Upper lobe of left lung (tissue), 6 donors: ENCODE data around the gene CHRDL2. TPM values are rescaled to one million over a fixed set of nuclear protein-coding genes. Genes with fewer than 3 reads are reported as not detected.

Experiments used
- ATAC-seq, 2 donors: fragments of 200-7000 bp; cut with Tn5 transposase; one replicate each; pipeline ENCODE4 v1.9.1; 2022; ENCODE audit warnings: mild to moderate bottlenecking in 2 of 2, moderate library complexity in 2 of 2; ENCODE audit not compliant: low FRiP score in 2 of 2
- DNase-seq, 2 donors: peaks; one replicate each; pipeline ENCODE4 v3.0.0-alpha.2; 2019 to 2020
- H3K27ac ChIP-seq, 4 donors: fragments of 200-600 bp; sonication (generic); one replicate each; pipeline ENCODE4 v1.5.1; 2016 to 2019
- H3K27me3 ChIP-seq, 4 donors: fragments of 200-600 bp; sonication (generic); one replicate each; pipeline ENCODE4 v1.5.1; 2017 to 2019
- H3K36me3 ChIP-seq, 4 donors: fragments of 200-600 bp; sonication (generic); one replicate each; pipeline ENCODE4 v1.5.1; 2016 to 2019
- H3K4me1 ChIP-seq, 4 donors: fragments of 200-600 bp; sonication (generic); one replicate each; pipeline ENCODE4 v1.5.1; 2018 to 2019
- H3K4me3 ChIP-seq, 4 donors: fragments of 200-600 bp; sonication (generic); one replicate each; pipeline ENCODE4 v1.5.1; 2017 to 2019; ENCODE audit warnings: mild to moderate bottlenecking in 2 of 4, moderate library complexity in 1 of 4
- H3K9me3 ChIP-seq, 4 donors: fragments of 200-600 bp; sonication (generic); one replicate each; pipeline ENCODE4 v1.5.1; 2018 to 2019
- CTCF ChIP-seq, 6 experiments: fragments of 450-650 bp in 4 of 6; fragments of 200-600 bp in 2 of 6; sonication (generic) in 2 of 6; IDR thresholded peaks; one replicate each; pipeline ENCODE4 v1.5.1; 2016 to 2019; ENCODE audit warnings: antibody characterized with exemption in 6 of 6
- EP300 ChIP-seq, 4 donors: sonication (generic); formaldehyde crosslinking; IDR thresholded peaks; one replicate each; pipeline ENCODE4 v1.5.1; 2017; ENCODE audit warnings: antibody characterized with exemption in 4 of 4, control low read depth in 2 of 4
- POLR2A ChIP-seq, 4 donors: fragments of 450-650 bp; IDR thresholded peaks; one replicate each; pipeline ENCODE4 v1.5.1; 2016 to 2017; ENCODE audit warnings: antibody characterized with exemption in 4 of 4, mild to moderate bottlenecking in 2 of 4
- POLR2AphosphoS5 ChIP-seq, 2 donors: sonication (generic); formaldehyde crosslinking; IDR thresholded peaks; one replicate each; pipeline ENCODE4 v1.5.1; 2017; ENCODE audit warnings: antibody characterized with exemption in 2 of 2
- WGBS, 2 donors: methylation state at CpG; one replicate each; pipeline ENCODE4 v1.1.5; 2017 to 2018; 5-methylcytosine and 5-hydroxymethylcytosine counted together
- total RNA-seq, 6 donors: library from RNA; depleted of rRNA in 4 of 6; stranded (reverse); fragments of >200 nt in 4 of 6; gene quantifications; one replicate each; pipeline versions ENCODE4 v1.1.0 to v1.2.1, GENCODE V29; 2016 to 2021
- donor health status: DM: no; HTN: no; CAD: no; lungs with moderate emphysema.
- donor health status: DM: no; HTN: yes; CAD: no; lungs with severe emphysema.

CHRDL2 gene
- total RNA-seq = 1 to 10 TPM in 3 of 6 donors, not detected in 3; 1.3 to 3.1 (median 1.5) TPM

GRCh38 chr11:74731301-74732094 is at the start of gene CHRDL2:
TSS of gene CHRDL2 (minus strand) at chr11:74731426. CDS start at chr11:74730888, 538 bp downstream.
- Histone ChIP-seq H3K36me3 (no peaks in the 10 kb centered on the region), H3K9me3 (no peaks in the 10 kb centered on the region), H3K4me1 (peaks cover 4 to 16% (median 6%) of the 10 kb centered on the region in 4 donors), H3K27ac (no peak within 1 kb of the TSS), H3K27me3 (peaks cover 0 to 12% (median 6%) of the 10 kb centered on the region in 4 donors), H3K4me3 (peak within 1 kb of the TSS in 3 of 4 donors; percentile 15 to 38 (median 19))
- WGBS, 2 donors = 16% methylated on average over 42 to 59 of the region's 69 CpGs
- DNase-seq (peak in 1 of 2 donors; percentile 87), ATAC-seq (no peak)
- TF ChIP-seq POLR2AphosphoS5 (IDR thresholded peaks at IDR 0.05) (no peak), POLR2A (IDR thresholded peaks at IDR 0.05) (no peak), CTCF (IDR thresholded peaks at IDR 0.05) (no peak), EP300 (IDR thresholded peaks at IDR 0.05) (no peak)

- TF ChIP-seq POLR2AphosphoS5 (IDR thresholded peaks at IDR 0.05) (no peak), CTCF (IDR thresholded peaks at IDR 0.05) (no peak), POLR2A (IDR thresholded peaks at IDR 0.05) (no peak), EP300 (IDR thresholded peaks at IDR 0.05) (no peak)
- H3K9me3 ChIP-seq = no peaks in the 10 kb centered on the region
- no peaks in the 10 kb centered on the region for H3K36me3 ChIP-seq
- H3K4me3 ChIP-seq = no peak overlapping the region
- peaks cover 15 to 31% (median 27%) of the 10 kb centered on the region in 4 donors for H3K4me1 ChIP-seq
- H3K27ac ChIP-seq = no peak overlapping the region
- WGBS, 2 donors = 81 to 85% methylated on average over 4 of the region's 4 CpGs
- H3K27me3 ChIP-seq = no peaks in the 10 kb centered on the region
- no peak for ATAC-seq
- no peak for DNase-seq
Observed at GRCh38 chr11:74780248-74781005, 49.2 kb upstream of the CHRDL2 start.

GRCh38 chr11:74778581-74778980 is 47.4 kb upstream of the CHRDL2 start:
- H3K9me3 ChIP-seq = no peaks in the 10 kb centered on the region
- H3K27ac ChIP-seq = no peak overlapping the region
- ATAC-seq = no peak
- peaks cover 9 to 22% (median 16%) of the 10 kb centered on the region in 4 donors for H3K4me1 ChIP-seq
- 94 to 98% methylated on average over 6 of the region's 6 CpGs for WGBS, 2 donors
- TF ChIP-seq CTCF (IDR thresholded peaks at IDR 0.05) (no peak), POLR2A (IDR thresholded peaks at IDR 0.05) (no peak), EP300 (IDR thresholded peaks at IDR 0.05) (no peak), POLR2AphosphoS5 (IDR thresholded peaks at IDR 0.05) (no peak)
- no peaks in the 10 kb centered on the region for H3K36me3 ChIP-seq
- DNase-seq = no peak
- H3K27me3 ChIP-seq = no peaks in the 10 kb centered on the region
- no peak overlapping the region for H3K4me3 ChIP-seq

- no peaks in the 10 kb centered on the region for H3K36me3 ChIP-seq
- no peak for TF ChIP-seq POLR2AphosphoS5 (IDR thresholded peaks at IDR 0.05)
- TF ChIP-seq POLR2A (IDR thresholded peaks at IDR 0.05) = no peak
- no peaks in the 10 kb centered on the region for H3K27me3 ChIP-seq
- WGBS, 2 donors = 78 to 80% methylated on average over 4 of the region's 4 CpGs
- no peak overlapping the region for H3K4me3 ChIP-seq
- DNase-seq (no peak), ATAC-seq (no peak)
- no peak overlapping the region for H3K27ac ChIP-seq
- peaks cover 2 to 15% (median 9%) of the 10 kb centered on the region in 4 donors for H3K4me1 ChIP-seq
- H3K9me3 ChIP-seq = no peaks in the 10 kb centered on the region
Observed at GRCh38 chr11:74777877-74778276, 46.7 kb upstream of the CHRDL2 start.

GRCh38 chr11:74777038-74777437 is 45.8 kb upstream of the CHRDL2 start:
- no peak for ATAC-seq

More at GRCh38 chr11:74777038-74777437, 45.8 kb upstream of the CHRDL2 start:
- Histone ChIP-seq H3K4me3 (no peak overlapping the region), H3K27me3 (no peaks in the 10 kb centered on the region), H3K4me1 (peaks cover 0 to 13% (median 2%) of the 10 kb centered on the region in 4 donors), H3K27ac (no peak overlapping the region), H3K9me3 (no peaks in the 10 kb centered on the region), H3K36me3 (no peaks in the 10 kb centered on the region)
- TF ChIP-seq POLR2A (IDR thresholded peaks at IDR 0.05) (no peak), EP300 (IDR thresholded peaks at IDR 0.05) (no peak), POLR2AphosphoS5 (IDR thresholded peaks at IDR 0.05) (no peak), CTCF (IDR thresholded peaks at IDR 0.05) (no peak)
- DNase-seq = no peak
